C4-2B (cell line): Measurements from ENCODE around the gene THAP11.
A peak's percentile ranks its signal among the peaks of the same experiment; 100 is the strongest.

Experiments used
- H3K27ac ChIP-seq: fragments of 450-650 bp; 2 replicates; pipeline ENCODE4 v1.5.1; 2017
- ZFX ChIP-seq: fragments of 450-650 bp; IDR thresholded peaks from 2 replicates; pipeline ENCODE4 v1.6.1; 2017
- TF ChIP-seq, protein P1 (sequence below): fragments of 450-650 bp; conservative IDR thresholded peaks from 2 replicates; pipeline ENCODE4 v1.5.1; 2017; ENCODE audit warnings: mild to moderate bottlenecking

Gene THAP11

DNA sequence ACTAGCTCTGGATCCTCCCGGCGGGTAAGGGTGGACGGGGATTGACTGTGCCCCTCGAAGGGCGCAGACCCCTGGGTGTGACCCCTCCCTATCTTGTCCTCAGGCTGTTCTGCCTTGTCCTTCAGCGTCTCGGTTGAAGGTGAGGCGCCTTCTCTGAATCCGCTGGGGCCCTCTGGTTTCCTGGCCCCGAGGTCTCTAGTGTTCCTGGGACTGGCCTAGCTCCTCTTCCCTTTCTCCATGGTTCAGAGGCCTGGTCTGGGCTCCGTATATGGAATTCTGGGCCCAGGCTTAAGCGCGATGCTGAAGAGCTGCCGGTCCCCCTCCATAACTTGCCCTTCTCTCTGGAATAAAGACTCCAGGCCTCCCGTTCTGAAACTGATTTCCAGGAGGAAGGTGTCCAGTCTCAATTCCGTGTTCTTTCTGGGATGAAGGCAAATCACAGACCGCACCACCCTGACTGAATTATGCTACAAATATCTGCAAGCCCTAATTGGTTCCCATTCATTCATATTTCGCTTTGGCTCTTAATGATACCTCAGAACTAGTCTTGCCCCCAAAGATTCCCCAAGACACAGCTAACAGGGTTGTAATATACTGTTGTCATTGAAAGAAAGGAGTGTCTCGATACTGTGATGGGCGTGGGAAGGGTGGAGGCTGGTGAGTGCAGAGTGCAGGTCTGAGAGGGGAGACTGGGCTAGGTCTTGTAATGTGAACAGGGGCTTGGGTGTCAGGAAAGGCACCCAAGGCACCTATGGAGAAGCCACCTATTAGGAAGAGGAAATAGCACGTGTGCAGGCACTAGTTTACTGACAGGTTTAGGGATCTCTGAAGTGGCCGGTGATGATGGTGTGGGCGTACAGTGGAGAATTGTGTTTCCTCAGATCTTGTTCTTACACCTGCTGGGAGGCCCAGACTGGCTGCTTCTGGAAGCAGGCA lies 31.6 kb downstream of the THAP11 start:
- peak; percentile 48; the same call in 1 of the 2 replicates for TF ChIP-seq ZFX
- TF ChIP-seq, protein P1, sequence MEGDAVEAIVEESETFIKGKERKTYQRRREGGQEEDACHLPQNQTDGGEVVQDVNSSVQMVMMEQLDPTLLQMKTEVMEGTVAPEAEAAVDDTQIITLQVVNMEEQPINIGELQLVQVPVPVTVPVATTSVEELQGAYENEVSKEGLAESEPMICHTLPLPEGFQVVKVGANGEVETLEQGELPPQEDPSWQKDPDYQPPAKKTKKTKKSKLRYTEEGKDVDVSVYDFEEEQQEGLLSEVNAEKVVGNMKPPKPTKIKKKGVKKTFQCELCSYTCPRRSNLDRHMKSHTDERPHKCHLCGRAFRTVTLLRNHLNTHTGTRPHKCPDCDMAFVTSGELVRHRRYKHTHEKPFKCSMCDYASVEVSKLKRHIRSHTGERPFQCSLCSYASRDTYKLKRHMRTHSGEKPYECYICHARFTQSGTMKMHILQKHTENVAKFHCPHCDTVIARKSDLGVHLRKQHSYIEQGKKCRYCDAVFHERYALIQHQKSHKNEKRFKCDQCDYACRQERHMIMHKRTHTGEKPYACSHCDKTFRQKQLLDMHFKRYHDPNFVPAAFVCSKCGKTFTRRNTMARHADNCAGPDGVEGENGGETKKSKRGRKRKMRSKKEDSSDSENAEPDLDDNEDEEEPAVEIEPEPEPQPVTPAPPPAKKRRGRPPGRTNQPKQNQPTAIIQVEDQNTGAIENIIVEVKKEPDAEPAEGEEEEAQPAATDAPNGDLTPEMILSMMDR = no peak
- H3K27ac ChIP-seq = peak overlapping the region; percentile 89

DNA sequence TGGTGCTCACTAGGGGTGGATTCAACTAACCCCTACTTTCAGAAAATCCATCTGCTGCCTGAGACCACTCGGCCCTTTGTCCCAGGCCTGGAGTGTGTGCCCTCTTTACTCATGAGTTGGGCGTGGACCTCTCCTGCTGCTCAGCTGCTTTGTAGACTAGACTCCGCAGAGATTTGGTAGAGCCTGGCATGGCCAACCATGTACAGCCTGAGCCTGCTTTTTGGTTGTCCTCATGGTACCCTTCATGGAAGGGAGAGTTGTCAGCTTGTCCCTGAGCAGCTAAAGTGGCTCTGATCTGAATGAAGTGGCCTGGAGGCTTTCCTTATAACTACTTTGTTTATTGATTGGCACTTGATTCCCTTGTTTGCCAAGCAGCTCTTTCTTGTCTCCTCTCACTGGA lies 32.3 kb downstream of the THAP11 start:
- H3K27ac ChIP-seq = peak overlapping the region; percentile 89; the same call in 1 of the 2 replicates
- TF ChIP-seq, protein P1 = no peak
- TF ChIP-seq ZFX = no peak

DNA sequence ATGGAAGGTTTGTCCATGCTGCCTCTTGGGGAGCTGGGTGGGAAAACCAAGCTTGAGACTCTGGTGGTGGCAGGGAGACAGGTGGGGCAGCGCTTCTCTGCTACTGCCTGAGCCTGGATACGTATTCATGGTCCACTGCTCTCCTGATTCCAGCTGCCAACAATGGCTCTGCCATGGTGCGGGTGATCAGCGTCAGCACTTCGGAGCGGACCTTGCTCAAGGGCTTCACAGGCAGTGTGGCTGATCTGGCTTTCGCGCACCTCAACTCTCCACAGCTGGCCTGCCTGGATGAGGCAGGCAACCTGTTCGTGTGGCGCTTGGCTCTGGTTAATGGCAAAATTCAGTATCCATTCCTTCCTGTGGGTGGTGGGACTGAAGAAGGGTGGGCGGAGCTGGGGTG lies 34.9 kb downstream of the THAP11 start:
- TF ChIP-seq, protein P1 = no peak
- TF ChIP-seq ZFX = no peak
- no peak overlapping the region for H3K27ac ChIP-seq

DNA sequence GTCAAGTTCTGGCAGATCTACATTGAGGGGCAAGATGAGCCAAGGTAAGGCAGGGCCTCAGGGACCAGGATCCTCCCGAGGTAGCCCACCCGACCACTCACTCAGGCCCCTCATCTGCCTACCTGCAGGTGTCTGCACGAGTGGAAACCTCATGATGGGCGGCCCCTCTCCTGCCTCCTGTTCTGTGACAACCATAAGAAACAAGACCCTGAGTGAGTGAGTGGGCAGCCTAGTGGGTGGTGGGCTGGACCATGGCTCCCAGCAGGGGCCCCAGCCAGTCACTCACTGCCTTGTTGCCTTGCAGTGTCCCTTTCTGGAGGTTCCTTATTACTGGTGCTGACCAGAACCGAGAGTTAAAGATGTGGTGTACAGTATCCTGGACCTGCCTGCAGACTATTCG lies 36.1 kb downstream of the THAP11 start:
- TF ChIP-seq ZFX = no peak
- TF ChIP-seq, protein P1 = no peak

DNA sequence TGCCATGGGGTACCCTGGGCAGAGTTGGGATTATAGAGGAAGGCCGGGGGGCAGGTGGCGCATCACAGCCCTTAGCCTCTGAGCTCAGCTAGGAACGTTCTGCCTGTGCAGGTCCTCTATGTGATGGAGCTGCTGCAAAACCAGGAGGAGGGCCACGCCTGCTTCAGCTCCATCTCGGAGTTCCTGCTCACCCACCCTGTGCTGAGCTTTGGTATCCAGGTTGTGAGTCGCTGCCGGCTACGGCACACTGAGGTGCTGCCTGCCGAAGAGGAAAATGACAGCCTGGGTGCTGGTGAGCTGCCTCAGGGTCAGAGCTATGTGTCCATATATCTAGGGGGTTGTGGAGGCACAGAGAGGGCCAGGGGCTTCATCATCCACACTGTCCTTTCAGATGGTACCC lies 36.7 kb downstream of the THAP11 start:
- TF ChIP-seq, protein P1 = no peak
- TF ChIP-seq ZFX = no peak
- no peak overlapping the region for H3K27ac ChIP-seq

More for the DNA sequence above, 36.1 kb downstream of the THAP11 start:
- no peak overlapping the region for H3K27ac ChIP-seq

DNA sequence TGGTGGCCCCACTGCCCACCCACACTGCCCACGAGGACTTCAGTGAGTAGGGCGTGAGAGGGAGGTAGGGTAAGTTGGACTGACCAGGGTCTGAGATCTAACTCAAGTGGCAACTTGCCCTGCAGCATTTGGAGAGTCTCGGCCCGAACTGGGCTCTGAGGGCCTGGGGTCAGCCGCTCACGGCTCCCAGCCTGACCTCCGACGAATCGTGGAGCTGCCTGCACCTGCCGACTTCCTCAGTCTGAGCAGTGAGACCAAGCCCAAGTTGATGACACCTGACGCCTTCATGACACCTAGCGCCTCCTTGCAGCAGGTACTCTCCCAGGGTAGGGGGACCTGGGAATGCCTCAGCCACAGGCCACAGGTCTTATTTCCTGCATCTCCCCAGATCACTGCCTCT lies 37.3 kb downstream of the THAP11 start:
- no peak for TF ChIP-seq ZFX
- TF ChIP-seq, protein P1 = no peak
- no peak overlapping the region for H3K27ac ChIP-seq

DNA sequence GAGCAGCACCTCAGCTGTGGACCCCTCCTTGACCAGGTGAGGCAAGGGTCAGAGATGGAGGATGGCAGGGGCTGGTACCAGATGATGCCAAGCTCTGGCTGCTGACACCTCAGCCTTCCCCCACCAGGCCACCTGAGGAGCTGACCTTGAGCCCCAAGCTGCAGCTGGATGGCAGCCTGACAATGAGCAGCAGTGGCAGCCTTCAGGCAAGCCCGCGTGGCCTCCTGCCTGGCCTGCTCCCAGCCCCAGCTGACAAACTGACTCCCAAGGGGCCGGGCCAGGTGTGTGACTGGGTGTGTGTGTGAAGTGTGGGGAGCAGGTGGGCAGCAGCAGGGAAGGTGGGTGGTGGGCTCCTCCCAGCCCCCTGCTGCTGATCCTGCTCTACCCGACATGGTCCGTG lies 37.8 kb downstream of the THAP11 start:
- no peak overlapping the region for H3K27ac ChIP-seq
- TF ChIP-seq, protein P1 = no peak
- no peak for TF ChIP-seq ZFX
